ENCODE measurements around the gene CLUH. TPM values are rescaled to one million over a fixed set of nuclear protein-coding genes. Genes with fewer than 3 reads are reported as not detected.

CLUH gene
- polyA plus RNA-seq, 2 of the 4 experiments (the other 2 are of a cell fraction): 23.6 to 93.1 TPM

DNA sequence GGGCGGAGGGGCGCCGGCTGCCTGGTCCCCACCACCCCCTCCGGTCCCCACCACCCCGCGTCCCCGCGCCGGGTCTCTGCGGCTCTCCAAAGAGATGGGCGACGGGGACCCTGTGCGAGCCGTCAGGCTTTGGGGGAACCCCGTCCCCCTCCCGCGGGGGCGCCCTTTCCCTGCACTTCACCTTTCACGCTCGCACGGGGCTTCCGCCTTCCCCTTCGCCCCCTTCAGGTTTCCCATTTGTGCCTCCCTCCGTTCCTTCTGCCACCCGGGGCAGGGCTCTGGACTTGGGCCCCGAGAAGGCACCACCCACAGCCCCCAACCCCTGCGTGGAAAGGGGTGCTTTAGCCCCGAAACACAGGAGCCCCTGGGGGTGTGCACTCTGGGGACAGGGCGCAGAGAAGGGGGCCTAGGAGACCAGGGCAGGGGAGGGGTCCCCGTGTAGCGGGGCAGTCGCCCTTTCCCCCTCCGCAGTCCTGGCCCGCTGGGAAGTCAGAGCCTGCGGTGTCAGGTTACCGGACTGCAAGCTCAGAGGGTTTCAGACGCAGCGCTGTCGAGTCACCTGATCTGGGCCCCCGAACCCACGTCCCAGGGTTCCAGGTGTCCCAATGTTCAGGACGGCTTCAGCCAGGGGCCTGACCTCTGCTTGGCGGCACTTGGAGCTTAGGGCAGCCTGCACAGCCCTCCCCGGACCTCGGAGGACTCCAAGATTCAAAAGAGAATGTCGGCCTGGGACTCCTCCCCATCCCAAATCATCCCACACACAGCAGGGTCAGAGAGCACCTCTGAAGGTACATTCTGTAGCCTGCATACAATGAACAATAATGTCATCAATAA, 44.5 kb upstream of the CLUH start (continued):
- TF ChIP-seq ZC3H11A (IDR thresholded peaks at IDR 0.05) (no peak), CHD2 (IDR thresholded peaks at IDR 0.05; ENCODE audit: low read length, partially characterized antibody) (no peak), KDM1A (IDR thresholded peaks at IDR 0.05; ENCODE audit: low read depth) (no peak), RFX5 (IDR thresholded peaks at IDR 0.05) (no peak), RNF2 (IDR thresholded peaks at IDR 0.05; ENCODE audit: borderline replicate concordance, low read depth) (no peak)

DNA sequence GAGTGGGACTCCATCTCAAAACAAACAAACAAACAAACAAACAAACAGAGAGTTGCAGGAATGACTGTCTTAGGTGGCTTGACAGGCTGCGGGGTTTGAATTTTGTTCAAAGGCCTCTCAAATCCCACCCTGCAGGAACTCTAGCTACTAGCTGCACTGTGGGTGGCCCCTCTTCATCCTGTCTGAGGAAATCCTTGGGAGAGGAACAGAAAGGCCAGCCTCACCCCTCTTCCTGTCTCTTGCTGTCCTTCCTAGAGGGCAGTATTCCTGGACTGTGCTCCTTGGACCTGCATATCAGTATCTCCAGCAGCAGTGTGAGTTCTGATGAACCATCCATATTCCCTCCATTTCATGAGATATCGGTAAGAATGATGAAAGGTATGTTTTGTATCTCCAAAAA, 39.9 kb upstream of the CLUH start:
- ATAC-seq (peak in 1 of 2 experiments; percentile 8; a peak in 1 of 6 replicates), FAIRE-seq (no peak), DNase-seq (ENCODE audit: low read depth in 1 of 2, low spot score in 1 of 2) (peak in 1 of 2 experiments; percentile 34)
- H3K4me1 ChIP-seq: peaks cover 16% of the 10 kb centered on the region
- ChIA-PET CTCF (interaction anchor here (1.0 to 2.8 kb wide), 2 partner anchors 27 to 35 kb away, joined by 4 to 16 read pairs; no protein-coding TSS in a partner anchor), POLR2A (no interaction called here)
- H3K4me2 ChIP-seq: no peak overlapping the region
- no peak for TF ChIP-seq CBX8 (IDR thresholded peaks at IDR 0.05)
- TF ChIP-seq, protein P1, sequence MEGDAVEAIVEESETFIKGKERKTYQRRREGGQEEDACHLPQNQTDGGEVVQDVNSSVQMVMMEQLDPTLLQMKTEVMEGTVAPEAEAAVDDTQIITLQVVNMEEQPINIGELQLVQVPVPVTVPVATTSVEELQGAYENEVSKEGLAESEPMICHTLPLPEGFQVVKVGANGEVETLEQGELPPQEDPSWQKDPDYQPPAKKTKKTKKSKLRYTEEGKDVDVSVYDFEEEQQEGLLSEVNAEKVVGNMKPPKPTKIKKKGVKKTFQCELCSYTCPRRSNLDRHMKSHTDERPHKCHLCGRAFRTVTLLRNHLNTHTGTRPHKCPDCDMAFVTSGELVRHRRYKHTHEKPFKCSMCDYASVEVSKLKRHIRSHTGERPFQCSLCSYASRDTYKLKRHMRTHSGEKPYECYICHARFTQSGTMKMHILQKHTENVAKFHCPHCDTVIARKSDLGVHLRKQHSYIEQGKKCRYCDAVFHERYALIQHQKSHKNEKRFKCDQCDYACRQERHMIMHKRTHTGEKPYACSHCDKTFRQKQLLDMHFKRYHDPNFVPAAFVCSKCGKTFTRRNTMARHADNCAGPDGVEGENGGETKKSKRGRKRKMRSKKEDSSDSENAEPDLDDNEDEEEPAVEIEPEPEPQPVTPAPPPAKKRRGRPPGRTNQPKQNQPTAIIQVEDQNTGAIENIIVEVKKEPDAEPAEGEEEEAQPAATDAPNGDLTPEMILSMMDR (IDR thresholded peaks at IDR 0.05): 0 out of 3 replicates have a peak, but pooled peaks have one; percentile 10
- H3K4me3 ChIP-seq: no peak overlapping the region
- H3K27ac ChIP-seq: no peak overlapping the region
- H3K9me3 ChIP-seq: no peaks in the 10 kb centered on the region
- 84% methylated on average over 2 of the region's 2 CpGs for WGBS (ENCODE audit: missing lambda C conversion rate)

DNA sequence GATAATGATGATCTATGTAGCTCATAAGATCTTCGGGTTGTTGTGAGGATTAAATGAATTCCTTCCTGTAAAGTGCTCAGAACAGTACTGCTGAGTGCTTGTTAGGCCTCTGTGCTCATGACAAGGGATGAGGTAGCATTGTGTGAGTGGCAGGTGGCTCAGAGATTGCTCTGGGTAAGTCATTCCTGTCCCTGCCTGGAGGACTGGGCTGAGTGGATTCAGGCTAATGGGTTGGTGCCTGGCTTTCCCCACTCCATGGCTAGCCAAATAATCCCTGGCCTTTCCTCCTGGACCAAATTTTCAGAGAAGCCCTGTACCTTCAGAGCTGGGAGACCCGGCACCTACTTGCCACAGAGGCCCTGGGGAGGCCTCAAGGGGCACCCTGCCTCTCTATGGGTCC, 39.2 kb upstream of the CLUH start:
- CTCF ChIA-PET: interaction anchor here (0.9 to 2.8 kb wide), 4 partner anchors 8 to 154 kb away, joined by 3 to 16 read pairs (median 4); no protein-coding TSS in a partner anchor
- WGBS (ENCODE audit: missing lambda C conversion rate): 34% methylated on average over 2 of the region's 2 CpGs
- FAIRE-seq: no peak

More for the DNA sequence above, 39.2 kb upstream of the CLUH start:
- H3K4me1 ChIP-seq: peaks cover 10% of the 10 kb centered on the region
- no peak for TF ChIP-seq NPAS2 (CRISPR knock-in tag; IDR thresholded peaks at IDR 0.05; ENCODE audit: borderline replicate concordance)
- no peak for TF ChIP-seq HEYL (CRISPR knock-in tag; IDR thresholded peaks at IDR 0.05)
- TF ChIP-seq, protein P2, sequence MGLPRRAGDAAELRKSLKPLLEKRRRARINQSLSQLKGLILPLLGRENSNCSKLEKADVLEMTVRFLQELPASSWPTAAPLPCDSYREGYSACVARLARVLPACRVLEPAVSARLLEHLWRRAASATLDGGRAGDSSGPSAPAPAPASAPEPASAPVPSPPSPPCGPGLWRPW (IDR thresholded peaks at IDR 0.05): no peak
- TF ChIP-seq BHLHE40 (IDR thresholded peaks at IDR 0.05; ENCODE audit: low read depth, low read length): no peak
- TF ChIP-seq RFX5 (IDR thresholded peaks at IDR 0.05): no peak
- TF ChIP-seq TFCP2L1 (CRISPR knock-in tag; IDR thresholded peaks at IDR 0.05): no peak
- no peak for TF ChIP-seq ESRRA (IDR thresholded peaks at IDR 0.05; ENCODE audit: borderline replicate concordance, low read length)
- TF ChIP-seq POLR2A (IDR thresholded peaks at IDR 0.05; ENCODE audit: low read length): no peak
- TF ChIP-seq CBX8 (IDR thresholded peaks at IDR 0.05): no peak
- no peak for TF ChIP-seq HOXB5 (CRISPR knock-in tag; IDR thresholded peaks at IDR 0.05)
- TF ChIP-seq, protein P3, sequence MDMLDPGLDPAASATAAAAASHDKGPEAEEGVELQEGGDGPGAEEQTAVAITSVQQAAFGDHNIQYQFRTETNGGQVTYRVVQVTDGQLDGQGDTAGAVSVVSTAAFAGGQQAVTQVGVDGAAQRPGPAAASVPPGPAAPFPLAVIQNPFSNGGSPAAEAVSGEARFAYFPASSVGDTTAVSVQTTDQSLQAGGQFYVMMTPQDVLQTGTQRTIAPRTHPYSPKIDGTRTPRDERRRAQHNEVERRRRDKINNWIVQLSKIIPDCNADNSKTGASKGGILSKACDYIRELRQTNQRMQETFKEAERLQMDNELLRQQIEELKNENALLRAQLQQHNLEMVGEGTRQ (IDR thresholded peaks at IDR 0.05): no peak
- TF ChIP-seq CHD2 (IDR thresholded peaks at IDR 0.05; ENCODE audit: low read length, partially characterized antibody): no peak
- TF ChIP-seq, protein P4, sequence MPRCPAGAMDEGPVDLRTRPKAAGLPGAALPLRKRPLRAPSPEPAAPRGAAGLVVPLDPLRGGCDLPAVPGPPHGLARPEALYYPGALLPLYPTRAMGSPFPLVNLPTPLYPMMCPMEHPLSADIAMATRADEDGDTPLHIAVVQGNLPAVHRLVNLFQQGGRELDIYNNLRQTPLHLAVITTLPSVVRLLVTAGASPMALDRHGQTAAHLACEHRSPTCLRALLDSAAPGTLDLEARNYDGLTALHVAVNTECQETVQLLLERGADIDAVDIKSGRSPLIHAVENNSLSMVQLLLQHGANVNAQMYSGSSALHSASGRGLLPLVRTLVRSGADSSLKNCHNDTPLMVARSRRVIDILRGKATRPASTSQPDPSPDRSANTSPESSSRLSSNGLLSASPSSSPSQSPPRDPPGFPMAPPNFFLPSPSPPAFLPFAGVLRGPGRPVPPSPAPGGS (IDR thresholded peaks at IDR 0.05): no peak
- TF ChIP-seq RNF2 (IDR thresholded peaks at IDR 0.05; ENCODE audit: borderline replicate concordance, low read depth): no peak
- TF ChIP-seq PHF8 (IDR thresholded peaks at IDR 0.05; ENCODE audit: borderline replicate concordance, low read depth): no peak
- H3K9me3 ChIP-seq: no peaks in the 10 kb centered on the region
- H3K4me3 ChIP-seq: no peak overlapping the region
- POLR2A ChIA-PET: no interaction called here
- DNase-seq (ENCODE audit: low read depth in 1 of 2, low spot score in 1 of 2): no peak
- no peak overlapping the region for H3K27ac ChIP-seq
- H3K4me2 ChIP-seq: no peak overlapping the region
- ATAC-seq: peak in 1 of 2 experiments; percentile 5; a peak in 1 of 6 replicates

Data from A549 (cell line).